Peyer's patch (tissue), 4 donors: ENCODE data around the gene PAM16.

Experiments used
- POLR2A ChIP-seq, 2 donors: fragments of 450-650 bp; IDR thresholded peaks; one replicate each; pipeline ENCODE4 v1.5.1; 2017; ENCODE audit warnings: antibody characterized with exemption in 2 of 2, mild to moderate bottlenecking in 2 of 2, moderate library complexity in 2 of 2
- TF ChIP-seq, protein P1 (sequence below), 6 experiments: fragments of 450-650 bp in 4 of 6; fragments of 200-600 bp in 2 of 6; sonication (generic) in 1 of 6; IDR thresholded peaks; one replicate each; pipeline ENCODE4 v1.5.1; 2017 to 2019; ENCODE audit warnings: antibody characterized with exemption in 6 of 6, mild to moderate bottlenecking in 3 of 6, moderate library complexity in 1 of 6

DNA sequence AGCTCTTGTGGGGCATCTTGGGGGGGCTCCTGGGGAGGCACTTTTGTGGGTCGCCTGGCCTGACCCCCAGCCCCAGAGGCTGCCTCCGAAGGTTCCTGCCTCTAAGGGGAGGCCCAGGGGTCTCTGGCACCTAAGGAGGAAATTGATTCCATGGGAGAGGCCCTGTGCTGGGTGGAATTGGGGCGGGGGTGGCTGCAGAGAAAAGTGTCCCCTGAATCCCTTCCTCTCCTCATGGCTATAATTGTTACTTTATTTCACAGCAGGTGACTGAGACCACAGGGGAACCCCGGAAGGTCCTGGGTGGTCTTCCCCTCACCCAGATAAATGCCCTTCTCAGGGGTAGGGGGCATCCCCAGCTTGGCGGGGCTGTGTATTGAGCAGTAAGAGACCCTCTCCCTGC is 32.2 kb downstream of the PAM16 start:
- TF ChIP-seq, protein P1, sequence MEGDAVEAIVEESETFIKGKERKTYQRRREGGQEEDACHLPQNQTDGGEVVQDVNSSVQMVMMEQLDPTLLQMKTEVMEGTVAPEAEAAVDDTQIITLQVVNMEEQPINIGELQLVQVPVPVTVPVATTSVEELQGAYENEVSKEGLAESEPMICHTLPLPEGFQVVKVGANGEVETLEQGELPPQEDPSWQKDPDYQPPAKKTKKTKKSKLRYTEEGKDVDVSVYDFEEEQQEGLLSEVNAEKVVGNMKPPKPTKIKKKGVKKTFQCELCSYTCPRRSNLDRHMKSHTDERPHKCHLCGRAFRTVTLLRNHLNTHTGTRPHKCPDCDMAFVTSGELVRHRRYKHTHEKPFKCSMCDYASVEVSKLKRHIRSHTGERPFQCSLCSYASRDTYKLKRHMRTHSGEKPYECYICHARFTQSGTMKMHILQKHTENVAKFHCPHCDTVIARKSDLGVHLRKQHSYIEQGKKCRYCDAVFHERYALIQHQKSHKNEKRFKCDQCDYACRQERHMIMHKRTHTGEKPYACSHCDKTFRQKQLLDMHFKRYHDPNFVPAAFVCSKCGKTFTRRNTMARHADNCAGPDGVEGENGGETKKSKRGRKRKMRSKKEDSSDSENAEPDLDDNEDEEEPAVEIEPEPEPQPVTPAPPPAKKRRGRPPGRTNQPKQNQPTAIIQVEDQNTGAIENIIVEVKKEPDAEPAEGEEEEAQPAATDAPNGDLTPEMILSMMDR (IDR thresholded peaks at IDR 0.05) = no peak
- TF ChIP-seq POLR2A (IDR thresholded peaks at IDR 0.05) = no peak
